Esophagus muscularis mucosa (tissue), 4 donors: Measurements from ENCODE around the gene BCL11B. TPM values are rescaled to one million over a fixed set of nuclear protein-coding genes. Genes with fewer than 3 reads are reported as not detected.

ENCODE experiments used
- DNase-seq: peaks from one replicate; pipeline ENCODE4 v3.0.0-alpha.2; 2017; ENCODE audit errors: extremely low spot score
- H3K27ac ChIP-seq, 4 donors: fragments of 200-600 bp; sonication (generic); replicated peaks in 1 of 4; 1 replicate in 3 of 4; 2 replicates in 1 of 4; pipeline ENCODE4 v1.5.1; 2016 to 2019; ENCODE audit warnings: mild to moderate bottlenecking in 1 of 4
- H3K27me3 ChIP-seq, 4 donors: fragments of 200-600 bp; sonication (generic); one replicate each; pipeline versions ENCODE4 v1.5.1 to v1.6.0; 2016 to 2019
- H3K36me3 ChIP-seq, 4 donors: fragments of 200-600 bp; sonication (generic); one replicate each; pipeline ENCODE4 v1.5.1; 2016 to 2019
- H3K4me1 ChIP-seq, 4 donors: fragments of 200-600 bp; sonication (generic); one replicate each; pipeline ENCODE4 v1.5.1; 2016 to 2019
- H3K4me3 ChIP-seq, 4 donors: fragments of 200-600 bp; sonication (generic); 1 replicate in 2 of 4; 2 replicates in 2 of 4; pipeline ENCODE4 v1.5.1; 2016 to 2019; ENCODE audit warnings: mild to moderate bottlenecking in 4 of 4, moderate library complexity in 1 of 4
- H3K9me3 ChIP-seq, 4 donors: fragments of 200-600 bp; sonication (generic); 1 replicate in 3 of 4; 2 replicates in 1 of 4; pipeline ENCODE4 v1.5.1; 2016 to 2019
- EP300 ChIP-seq: sonication (generic); formaldehyde crosslinking; IDR thresholded peaks from one replicate; pipeline ENCODE4 v1.6.1; 2017; ENCODE audit warnings: antibody characterized with exemption
- POLR2A ChIP-seq: fragments of 450-650 bp; IDR thresholded peaks from one replicate; pipeline ENCODE4 v1.6.1; 2017; ENCODE audit warnings: antibody characterized with exemption, moderate library complexity, mild to moderate bottlenecking, low read depth
- POLR2AphosphoS5 ChIP-seq, 2 donors: sonication (generic); formaldehyde crosslinking; IDR thresholded peaks; one replicate each; pipeline ENCODE4 v1.6.1; 2017; ENCODE audit warnings: antibody characterized with exemption in 2 of 2
- WGBS: methylation state at CpG from one replicate; pipeline ENCODE4 v1.1.5; 2018; 5-methylcytosine and 5-hydroxymethylcytosine counted together
- intact Hi-C: fragments of 100-400 bp; cut with DNase I; formaldehyde crosslinking; loops from one replicate; pipeline ENCODE4 v1.15.1; 2023
- total RNA-seq, 4 donors: library from RNA; depleted of rRNA; stranded (reverse); fragments of >200 nt; gene quantifications; one replicate each; pipeline versions ENCODE4 v1.1.0 to v1.2.1, GENCODE V29; 2016
- TF ChIP-seq, protein P1 (sequence below), 3 experiments: fragments of 200-600 bp in 2 of 3; fragments of 450-650 bp in 1 of 3; sonication (generic) in 2 of 3; IDR thresholded peaks; one replicate each; pipeline ENCODE4 v1.5.1; 2017 to 2019; ENCODE audit warnings: antibody characterized with exemption in 3 of 3, mild to moderate bottlenecking in 2 of 3, moderate library complexity in 1 of 3

BCL11B gene
- total RNA-seq, 4 donors from 2014 or later: 0.34 to 0.65 (median 0.46) TPM

DNA sequence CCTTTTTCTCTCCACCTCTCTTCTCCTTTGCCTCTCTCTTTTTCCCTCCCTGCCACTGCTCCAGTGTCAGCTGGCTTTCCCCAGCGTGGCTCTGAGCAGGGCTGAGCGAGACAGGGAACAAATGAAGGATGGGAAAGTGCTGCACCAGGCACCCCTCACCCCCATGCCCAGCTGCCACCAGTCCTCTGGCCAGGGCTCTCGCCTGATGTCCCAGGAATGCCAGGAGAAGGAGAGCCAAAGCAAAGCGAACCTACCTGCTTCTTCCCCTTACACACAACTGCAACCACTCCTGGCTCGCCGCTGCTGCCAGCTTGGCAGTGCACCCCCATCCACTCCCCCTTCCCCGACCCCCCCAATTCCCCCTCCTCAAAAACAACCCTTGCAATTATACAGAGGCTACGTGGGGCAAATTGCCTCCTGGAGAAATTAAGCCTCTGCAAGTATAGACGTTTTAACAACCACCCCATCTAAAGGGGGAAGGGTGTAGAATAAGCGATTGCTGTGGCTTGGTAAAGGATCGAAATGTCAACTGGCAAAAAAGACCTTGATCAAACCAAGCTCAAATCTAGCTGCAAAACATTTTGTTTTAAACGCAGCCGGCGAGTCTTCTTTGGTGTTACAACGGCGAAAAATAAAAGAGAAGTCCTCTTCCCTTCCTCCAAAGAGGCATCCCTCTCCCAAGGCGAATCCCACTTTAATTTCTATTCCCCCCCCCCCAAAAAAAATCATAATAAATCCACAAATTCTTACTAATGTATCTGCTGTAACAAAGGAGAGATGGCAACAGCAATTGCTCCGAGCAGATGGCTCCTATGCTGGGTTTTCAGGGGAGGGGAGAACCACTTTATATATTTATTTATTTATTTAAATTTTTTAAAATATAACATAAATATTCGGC lies 2.9 kb downstream of the BCL11B start:
- H3K27me3 ChIP-seq: peaks cover 0 to 92% (median 63%) of the 10 kb centered on the region in 4 donors
- TF ChIP-seq POLR2A (no peak), EP300 (no peak), POLR2AphosphoS5 (IDR thresholded peaks at IDR 0.05) (no peak)
- TF ChIP-seq, protein P1, sequence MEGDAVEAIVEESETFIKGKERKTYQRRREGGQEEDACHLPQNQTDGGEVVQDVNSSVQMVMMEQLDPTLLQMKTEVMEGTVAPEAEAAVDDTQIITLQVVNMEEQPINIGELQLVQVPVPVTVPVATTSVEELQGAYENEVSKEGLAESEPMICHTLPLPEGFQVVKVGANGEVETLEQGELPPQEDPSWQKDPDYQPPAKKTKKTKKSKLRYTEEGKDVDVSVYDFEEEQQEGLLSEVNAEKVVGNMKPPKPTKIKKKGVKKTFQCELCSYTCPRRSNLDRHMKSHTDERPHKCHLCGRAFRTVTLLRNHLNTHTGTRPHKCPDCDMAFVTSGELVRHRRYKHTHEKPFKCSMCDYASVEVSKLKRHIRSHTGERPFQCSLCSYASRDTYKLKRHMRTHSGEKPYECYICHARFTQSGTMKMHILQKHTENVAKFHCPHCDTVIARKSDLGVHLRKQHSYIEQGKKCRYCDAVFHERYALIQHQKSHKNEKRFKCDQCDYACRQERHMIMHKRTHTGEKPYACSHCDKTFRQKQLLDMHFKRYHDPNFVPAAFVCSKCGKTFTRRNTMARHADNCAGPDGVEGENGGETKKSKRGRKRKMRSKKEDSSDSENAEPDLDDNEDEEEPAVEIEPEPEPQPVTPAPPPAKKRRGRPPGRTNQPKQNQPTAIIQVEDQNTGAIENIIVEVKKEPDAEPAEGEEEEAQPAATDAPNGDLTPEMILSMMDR (IDR thresholded peaks at IDR 0.05): no peak
- WGBS: 34% methylated on average over 19 of the region's 19 CpGs

DNA sequence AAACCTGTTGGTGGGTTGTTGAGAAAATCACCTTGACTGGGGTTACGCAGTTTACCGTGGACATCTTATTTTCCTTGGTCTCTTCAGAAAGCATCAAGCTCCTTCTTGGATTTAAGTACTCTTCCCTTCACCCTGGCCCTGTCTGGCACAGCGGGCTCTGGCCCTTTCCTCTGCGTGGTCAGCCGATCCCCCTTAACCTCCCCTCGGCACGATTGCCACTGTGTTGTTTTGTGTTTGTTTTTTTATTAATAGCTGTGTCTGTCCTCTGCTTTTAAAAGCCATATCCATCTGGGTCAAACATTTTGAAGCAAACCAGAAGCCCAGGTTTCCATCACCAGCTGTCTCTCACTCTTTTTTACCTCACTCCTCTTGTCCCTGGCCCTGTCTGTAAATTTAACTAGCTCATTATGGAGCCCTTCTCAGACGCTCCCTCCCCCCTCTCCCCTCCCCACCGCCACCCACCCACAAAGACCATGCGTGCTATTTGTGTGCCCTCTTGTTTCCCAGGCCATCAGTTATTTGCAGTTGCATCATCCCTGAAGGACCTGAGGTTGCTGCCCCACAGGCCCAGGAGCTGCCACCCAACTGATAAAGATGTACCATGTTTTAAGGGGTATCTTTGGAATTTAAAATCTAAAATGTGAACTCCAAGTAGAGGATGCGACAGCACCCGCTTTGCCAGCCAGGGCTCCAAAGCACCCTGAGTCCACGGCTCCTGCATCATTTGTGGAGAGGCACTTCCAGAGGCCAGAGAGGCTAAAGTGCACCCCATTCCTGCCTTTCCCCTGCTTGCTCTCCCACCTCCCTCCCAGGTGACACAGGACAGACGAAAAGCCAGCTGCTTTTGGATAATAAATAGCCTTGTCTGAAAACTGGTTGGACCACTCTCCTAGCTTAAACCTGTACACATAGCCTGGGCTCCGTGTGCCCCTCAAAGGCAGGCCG lies 3.9 kb downstream of the BCL11B start:
- WGBS: 47% methylated on average over 16 of the region's 16 CpGs
- Histone ChIP-seq H3K36me3 (no peaks in the 10 kb centered on the region), H3K4me1 (peaks cover 28 to 44% (median 40%) of the 10 kb centered on the region in 4 donors), H3K27me3 (peaks cover 0 to 92% (median 57%) of the 10 kb centered on the region in 4 donors), H3K9me3 (no peaks in the 10 kb centered on the region), H3K27ac (no peak overlapping the region), H3K4me3 (no peak overlapping the region)
- intact Hi-C loops: no loop called here
- TF ChIP-seq EP300 (no peak), POLR2AphosphoS5 (IDR thresholded peaks at IDR 0.05) (no peak), POLR2A (no peak)
- TF ChIP-seq, protein P1 (IDR thresholded peaks at IDR 0.05): no peak
- no peak for DNase-seq

More for the DNA sequence above, 2.9 kb downstream of the BCL11B start:
- peak overlapping the region in 1 of 4 donors; percentile 42 for H3K4me3 ChIP-seq
- no peaks in the 10 kb centered on the region for H3K9me3 ChIP-seq
- intact Hi-C loops: no loop called here
- H3K4me1 ChIP-seq: peaks cover 38 to 53% (median 50%) of the 10 kb centered on the region in 4 donors
- H3K27ac ChIP-seq: no peak overlapping the region
- no peak for DNase-seq
- H3K36me3 ChIP-seq: no peaks in the 10 kb centered on the region

DNA sequence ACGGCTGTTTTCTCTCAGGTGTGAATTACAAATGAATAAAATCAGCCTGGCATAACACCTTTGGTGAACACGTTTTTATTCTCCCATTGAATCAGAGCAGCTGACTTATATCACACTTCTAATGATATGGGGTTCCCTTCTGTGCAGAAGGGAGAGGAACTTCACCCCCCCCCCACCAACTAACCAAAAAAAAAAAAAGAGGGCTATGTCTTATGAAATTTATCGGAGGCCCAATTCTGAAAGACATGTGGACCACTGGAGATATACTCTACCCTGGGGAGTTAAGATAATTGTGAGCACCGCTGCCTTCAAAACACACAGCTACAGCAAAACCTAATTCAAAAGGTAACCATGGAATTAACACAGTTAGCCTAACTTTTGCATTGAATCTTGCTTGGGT lies 4.6 kb downstream of the BCL11B start:
- H3K4me3 ChIP-seq: no peak overlapping the region
- TF ChIP-seq POLR2A (no peak), POLR2AphosphoS5 (IDR thresholded peaks at IDR 0.05) (no peak), EP300 (no peak)
- TF ChIP-seq, protein P1 (IDR thresholded peaks at IDR 0.05): no peak
- H3K27ac ChIP-seq: no peak overlapping the region
- no peaks in the 10 kb centered on the region for H3K36me3 ChIP-seq
- intact Hi-C loops: no loop called here
- peaks cover 0 to 92% (median 52%) of the 10 kb centered on the region in 4 donors for H3K27me3 ChIP-seq
- no peaks in the 10 kb centered on the region for H3K9me3 ChIP-seq
- 42% methylated on average over 4 of the region's 4 CpGs for WGBS
- H3K4me1 ChIP-seq: peaks cover 22 to 37% (median 33%) of the 10 kb centered on the region in 4 donors
- DNase-seq: no peak

DNA sequence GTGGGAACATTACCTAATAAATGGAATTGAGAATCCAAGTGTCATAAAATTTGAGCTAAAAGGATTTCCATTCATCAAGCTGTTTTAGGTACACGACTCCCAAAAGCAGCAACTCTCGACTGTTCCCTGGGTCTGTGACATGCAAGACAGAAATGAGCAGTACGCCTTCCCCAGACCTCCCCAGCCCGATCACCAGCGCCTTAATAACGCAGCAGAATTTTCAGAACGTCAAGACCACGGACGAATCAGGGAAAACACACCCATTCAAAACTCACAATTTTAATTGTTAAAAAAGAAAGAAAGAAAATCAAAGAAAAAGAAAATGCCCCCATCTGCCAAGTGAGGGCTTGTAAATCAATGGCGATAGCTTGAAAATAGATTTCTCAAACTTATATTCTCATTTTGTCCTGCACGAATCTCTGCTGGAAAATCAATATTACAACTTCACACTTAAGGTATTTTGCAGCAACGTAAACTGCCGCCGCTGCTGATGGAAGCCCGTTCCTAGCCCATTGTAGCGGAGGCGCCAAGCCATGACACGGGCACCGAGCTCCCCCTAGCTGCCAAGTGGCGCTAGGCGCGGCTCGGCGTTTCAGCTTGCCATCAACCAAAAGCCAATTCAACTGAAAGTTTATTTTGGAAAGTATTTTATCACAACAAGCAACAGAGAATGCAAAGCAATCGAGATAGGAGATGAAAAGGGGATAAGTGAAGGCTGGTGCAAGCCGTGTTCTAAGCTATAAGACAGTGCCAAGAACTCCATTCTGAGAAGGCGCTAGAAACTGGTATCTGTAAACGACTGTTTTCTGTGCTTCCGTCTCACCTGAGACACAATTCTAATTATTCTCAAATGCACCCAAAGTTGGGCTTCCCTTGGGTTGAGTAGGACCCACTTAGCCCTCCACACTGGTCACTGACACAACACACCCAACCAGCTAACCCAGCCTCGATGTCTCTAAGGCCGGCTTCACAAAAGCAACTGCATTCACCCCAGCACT lies 5.5 kb downstream of the BCL11B start:
- 18% methylated on average over 31 of the region's 31 CpGs for WGBS
- DNase-seq: no peak
- Histone ChIP-seq H3K27ac (no peak overlapping the region), H3K9me3 (no peaks in the 10 kb centered on the region), H3K4me3 (no peak overlapping the region), H3K36me3 (no peaks in the 10 kb centered on the region), H3K27me3 (peaks cover 0 to 92% (median 44%) of the 10 kb centered on the region in 4 donors), H3K4me1 (peaks cover 14 to 28% (median 24%) of the 10 kb centered on the region in 4 donors)
- TF ChIP-seq POLR2AphosphoS5 (IDR thresholded peaks at IDR 0.05) (peak in 1 of 2 donors; percentile 35), EP300 (no peak)
- TF ChIP-seq, protein P1 (IDR thresholded peaks at IDR 0.05): peak in 2 of 3 experiments; percentile 94 to 99
- intact Hi-C loops: no loop called here
